Activated CD4-positive, alpha-beta T cell treated with anti-CD3 and anti-CD28 coated beads, Interleukin-2, amount 50 U/mL, for 24 hours (primary cell): ENCODE measurements around the gene LUZP1.

Experiments
- DNase-seq, 2 donors: peaks; one replicate each; pipeline ENCODE4 v3.0.0-alpha.2; 2020; ENCODE audit warnings: low read depth in 1 of 2, low spot score in 1 of 2

Gene LUZP1

DNA sequence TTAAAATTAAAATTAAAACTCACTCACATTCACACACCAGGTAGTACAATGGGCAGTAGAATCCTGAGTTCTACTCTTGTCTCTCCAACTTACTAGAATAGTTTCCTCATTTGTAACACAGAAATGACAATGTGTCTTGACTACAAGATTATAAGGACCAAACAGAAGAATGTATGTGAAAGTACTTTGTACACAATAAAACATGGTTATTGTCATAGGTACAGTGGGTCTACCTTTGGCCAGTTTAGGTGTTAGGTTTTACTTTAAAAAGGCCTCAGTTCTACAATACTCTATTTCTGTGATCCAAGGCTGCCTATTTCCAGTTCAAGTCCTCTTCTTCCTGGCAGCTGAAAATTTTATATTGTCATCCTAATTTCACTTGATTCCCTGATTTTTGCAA is 50.2 kb downstream of the LUZP1 start:
- no peak for DNase-seq

DNA sequence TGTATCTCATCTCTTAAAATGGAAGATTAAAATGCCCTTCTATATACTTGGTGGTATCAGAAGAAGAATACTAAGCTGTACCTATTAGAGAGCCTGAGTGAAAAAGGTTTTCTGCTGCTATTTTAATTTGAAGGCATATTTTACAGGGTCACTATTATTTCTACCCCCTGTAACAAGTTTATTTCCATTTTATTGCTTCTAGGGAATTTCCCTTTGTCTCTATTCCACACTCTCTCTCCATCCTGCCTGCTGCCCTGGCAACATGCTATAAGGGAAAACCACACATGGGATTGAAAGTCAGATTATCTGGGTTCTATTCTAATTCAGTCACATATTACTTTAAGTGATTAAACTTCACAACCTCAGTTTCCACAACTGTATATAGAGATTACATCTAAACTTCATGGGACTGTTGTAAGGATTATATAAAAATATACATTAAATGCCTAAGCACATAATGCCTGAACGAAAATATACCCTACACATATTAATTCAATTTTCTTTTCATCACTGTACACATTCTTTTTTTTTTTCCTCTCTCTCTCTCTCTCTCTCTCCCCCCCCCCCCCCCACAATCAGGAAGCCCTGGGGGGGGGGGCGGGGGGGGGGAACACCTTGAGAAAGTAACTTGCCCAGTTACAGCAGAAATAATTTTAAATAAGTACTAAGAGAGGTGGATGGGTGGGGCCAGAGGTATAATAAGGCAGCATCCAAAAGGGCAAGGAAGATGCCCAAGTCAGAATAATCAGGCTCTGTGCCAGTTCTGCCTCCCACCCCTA is 51.5 kb downstream of the LUZP1 start:
- no peak for DNase-seq

DNA sequence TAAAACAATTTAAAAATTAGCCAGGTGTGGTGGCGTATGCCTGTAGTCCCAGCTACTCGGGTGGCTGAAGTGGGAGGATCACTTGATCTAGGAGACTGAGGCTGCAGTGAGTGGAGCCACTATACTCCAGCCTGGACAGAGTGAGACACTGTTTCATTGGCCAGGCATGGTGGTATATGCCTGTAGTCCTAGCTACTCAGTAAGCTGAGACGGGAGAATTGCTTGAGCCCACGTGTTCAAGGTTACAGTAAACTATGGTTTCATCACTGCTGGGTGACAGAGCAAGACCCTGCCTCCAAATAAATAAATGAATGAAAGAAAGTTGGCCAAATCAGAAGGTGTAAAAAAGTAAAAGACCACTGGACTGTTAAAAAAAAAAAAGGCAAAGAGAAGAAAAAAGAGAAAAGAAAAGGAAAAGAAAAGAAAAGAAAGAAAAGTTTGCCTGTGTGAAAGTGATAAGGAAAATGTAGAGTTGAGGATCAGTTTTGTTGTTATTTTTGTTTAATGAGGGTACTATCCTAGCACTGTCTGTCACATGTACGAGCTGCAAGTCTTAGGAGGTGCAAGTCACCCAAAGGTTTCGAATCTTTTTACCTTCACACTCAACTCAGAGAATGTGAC is 52.3 kb downstream of the LUZP1 start:
- no peak for DNase-seq

DNA sequence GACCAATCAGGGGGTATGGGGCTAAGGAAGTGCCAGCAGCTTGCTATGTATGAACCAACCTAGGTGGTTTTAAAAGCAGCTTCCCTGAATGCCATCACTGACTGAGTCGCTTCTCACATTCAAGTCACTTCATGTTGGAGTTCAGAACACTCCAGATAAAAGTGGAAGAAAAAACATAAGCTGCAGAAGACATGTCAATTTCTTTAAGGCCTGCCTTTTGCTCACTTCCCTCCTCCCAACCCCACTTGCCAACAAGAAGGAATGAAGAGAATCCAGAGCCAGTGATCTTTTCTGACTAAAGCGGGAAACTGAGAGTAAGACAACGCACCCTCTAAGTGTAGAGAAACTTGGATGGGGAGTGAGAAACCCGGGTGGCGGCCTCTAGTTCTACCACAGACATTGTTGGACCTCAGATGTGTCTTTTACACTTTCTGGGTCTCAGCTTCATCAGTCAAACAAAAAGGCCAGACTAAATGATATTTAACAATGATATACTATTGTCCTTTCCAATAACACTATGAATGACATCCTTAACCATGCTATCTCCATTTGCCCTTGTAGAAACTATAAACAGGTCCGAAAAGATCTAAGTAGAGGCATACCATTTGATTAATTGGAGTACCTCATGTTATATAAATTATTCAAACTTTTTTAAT is 54.1 kb downstream of the LUZP1 start:
- no peak for DNase-seq

DNA sequence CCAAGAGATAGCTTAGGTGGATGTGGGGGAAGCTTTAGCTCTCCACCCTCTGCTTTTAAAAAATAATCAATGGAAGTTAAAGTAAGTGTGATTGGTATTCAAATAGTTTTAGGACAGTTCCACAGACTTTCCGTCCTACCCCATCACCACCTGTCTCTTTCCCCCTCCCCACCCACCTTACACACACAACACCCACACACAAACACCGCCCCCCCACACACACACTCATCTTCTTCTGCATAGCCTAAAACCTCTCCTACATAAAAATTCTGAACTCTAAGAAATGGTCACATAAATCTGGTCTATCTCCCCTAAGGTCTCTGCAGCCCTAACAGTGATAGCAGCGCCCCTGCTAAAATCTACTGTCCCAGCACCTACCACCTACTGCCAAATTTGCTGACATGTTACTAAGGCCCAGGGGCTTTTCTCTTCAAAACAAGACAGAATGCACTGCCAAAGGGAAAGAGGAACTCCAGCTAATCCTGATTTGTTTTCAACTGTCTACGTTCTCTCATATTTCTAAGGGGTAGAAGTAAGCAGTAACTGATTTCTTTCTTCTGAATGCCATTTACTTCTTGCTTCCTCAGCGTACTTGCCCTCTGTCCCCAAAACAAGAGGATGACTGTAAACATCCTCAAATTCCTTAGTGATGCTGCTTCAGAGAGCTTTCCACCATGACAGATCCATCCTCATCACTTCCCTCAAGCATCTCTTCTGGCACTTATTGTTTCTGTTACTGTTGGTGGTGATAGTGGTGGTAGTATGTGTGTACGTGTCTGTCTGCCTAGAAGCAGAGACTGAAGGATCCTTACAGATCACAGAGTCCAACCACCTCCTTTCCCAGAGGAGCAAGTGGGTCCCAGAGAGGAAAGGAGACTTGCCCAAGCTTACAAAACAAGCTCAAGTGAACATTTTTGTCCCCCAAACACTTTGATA is 56.8 kb downstream of the LUZP1 start:
- no peak for DNase-seq

DNA sequence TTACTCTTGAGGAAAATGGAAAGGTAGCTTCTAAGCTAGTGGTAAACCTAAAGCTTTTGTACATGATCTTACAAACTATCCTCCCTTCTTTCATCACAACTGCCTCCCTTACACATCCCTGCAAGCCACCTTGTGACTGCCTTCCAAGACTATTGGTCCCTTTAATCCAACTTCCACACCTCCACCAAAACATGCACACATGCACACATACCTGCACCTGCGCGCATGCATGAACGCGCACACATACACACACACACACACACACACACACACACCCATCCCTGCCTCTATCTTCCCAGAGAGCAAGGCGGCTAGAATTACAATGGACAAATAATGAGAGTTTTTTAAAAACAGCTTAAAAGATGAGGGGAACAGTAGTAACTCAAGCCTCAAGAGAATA is 58.3 kb downstream of the LUZP1 start:
- no peak for DNase-seq

DNA sequence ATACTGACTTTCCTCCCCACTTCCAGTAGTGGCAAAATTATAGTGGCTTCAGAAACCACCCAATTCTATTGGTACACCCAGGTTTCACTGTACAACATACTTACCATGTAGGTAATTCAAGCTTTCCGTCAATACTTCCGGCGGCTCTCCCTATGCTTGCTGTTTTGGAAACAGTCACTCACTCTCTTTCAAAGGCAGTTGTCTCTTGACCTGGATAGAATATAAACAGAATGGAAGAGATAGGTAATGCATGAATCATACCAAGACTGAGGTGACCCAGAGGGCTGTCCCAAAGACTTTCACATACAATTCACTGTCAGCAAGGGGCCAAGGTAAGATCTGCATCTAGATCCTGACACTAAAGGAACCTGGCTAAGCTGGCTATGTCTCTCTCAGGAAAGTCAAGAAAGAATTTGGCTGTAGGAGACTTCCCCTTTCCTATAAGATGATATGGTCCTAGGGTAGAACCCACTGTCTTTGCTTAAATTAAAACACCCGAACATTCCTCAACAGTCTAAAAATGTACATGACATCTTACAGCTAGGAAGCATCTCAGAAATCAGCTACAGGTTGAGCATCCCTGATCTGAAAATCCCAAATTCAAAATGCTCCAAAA is 59.6 kb downstream of the LUZP1 start:
- peak in 1 of 2 donors; percentile 10 for DNase-seq

DNA sequence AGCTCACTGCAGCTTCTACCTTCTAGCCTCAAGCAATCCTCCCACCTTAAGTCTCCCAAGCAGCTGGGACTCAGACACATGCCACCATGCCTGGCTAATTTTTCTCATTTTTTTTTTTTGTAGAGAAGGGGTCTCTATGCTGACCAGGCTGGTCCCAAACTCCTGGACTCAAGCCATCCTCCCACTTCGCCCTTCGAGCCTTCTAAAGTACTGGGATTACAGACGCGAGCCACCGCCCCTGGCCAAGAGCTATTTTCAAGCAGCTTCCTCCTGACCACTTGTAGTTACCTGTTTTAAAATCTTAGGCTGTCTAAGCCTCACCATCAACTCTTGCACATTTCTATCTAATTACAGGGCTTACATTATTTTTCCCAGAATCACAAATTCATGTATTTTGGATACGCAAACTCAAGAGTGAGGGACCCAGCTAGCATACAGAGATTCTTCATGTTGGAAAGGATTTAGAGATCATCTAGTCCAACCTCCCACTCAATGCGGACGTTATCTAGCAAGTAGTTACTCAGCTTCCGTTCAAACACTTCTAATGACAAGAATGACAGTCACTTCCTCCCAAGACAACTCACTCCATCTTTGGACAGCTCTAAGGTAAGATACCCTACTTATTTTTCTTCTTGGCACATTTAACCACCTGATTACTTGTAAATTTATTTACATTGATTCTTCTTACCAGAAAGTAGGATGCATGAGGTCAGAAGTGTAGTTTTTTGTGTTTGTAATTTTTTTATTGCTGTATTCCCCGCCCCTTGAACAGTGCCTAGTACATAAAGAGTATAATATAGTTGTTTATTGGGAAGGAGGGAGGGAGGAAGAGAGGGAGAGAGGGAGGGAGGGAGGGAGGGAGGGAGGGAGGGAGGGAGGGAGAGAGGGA is 65.4 kb downstream of the LUZP1 start:
- peak in 1 of 2 donors; percentile 43 for DNase-seq

DNA sequence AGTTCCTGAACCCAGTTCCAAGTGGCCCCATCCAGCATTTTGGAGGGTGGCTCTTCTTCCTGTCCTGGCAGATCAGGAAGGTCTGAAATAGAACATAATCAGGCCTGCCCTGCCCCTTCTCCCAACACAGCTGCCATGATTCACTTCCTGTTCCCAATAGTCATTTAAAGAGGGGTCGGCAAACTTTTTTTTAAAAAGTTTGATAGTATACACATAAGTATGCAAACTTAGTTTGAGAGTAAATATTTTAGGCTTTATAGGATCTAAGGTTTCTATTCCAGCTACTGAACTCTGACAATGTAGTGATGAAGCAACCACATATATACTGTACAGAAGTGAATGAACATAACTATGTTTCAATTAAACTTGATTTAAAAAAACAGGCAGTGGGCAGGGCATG is 66.4 kb downstream of the LUZP1 start:
- no peak for DNase-seq

DNA sequence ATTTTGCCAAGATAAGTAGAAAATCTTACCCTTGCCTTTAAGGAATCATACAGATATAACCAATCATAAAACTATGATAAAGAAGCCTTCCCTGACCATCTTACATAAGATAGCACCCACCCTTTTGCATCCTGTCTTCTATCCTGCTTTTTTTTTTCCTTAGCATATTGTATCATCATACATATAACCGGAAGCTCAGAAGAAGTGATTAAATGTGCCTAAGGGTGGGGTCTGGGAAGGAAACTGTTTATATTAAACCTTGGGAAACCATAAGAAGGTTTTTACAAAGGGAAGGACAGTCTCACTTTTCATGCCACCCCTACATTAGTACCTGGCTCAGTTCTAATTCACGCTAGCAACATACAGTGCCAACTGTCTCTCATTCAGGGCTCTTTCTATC is 66.8 kb downstream of the LUZP1 start:
- no peak for DNase-seq

DNA sequence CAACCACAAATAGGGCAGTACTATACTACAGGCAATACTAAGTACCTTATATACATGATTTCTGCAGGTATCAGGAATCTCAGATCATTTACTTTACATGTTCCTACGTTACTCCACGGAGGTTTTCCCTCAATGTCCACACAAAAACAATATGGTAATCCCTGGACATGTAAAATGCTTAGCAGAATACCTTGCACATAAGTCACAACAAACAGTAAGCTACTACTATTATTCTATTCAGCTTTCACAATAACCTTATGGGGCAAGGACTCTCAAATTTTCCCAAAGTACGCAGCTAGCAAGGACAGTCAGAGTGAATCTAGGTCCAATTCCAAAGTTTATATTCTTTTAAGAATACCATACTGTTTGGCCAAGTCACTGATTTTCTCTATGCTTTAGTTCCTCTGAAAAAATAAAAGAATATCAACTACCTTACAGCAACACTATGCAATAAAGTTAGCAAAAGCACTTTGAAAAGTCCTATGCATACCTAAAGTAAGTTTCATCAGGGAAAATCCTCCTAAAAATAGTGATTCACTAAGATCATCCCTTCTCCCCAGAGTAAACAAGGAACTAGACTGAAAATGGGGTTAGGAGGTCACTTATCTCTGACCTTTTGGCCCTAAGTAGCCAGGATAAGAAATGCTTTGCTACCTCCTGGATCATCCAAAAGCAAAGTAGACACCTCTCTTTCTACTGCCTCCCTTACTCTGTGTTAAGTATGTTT is 67.4 kb downstream of the LUZP1 start:
- no peak for DNase-seq

DNA sequence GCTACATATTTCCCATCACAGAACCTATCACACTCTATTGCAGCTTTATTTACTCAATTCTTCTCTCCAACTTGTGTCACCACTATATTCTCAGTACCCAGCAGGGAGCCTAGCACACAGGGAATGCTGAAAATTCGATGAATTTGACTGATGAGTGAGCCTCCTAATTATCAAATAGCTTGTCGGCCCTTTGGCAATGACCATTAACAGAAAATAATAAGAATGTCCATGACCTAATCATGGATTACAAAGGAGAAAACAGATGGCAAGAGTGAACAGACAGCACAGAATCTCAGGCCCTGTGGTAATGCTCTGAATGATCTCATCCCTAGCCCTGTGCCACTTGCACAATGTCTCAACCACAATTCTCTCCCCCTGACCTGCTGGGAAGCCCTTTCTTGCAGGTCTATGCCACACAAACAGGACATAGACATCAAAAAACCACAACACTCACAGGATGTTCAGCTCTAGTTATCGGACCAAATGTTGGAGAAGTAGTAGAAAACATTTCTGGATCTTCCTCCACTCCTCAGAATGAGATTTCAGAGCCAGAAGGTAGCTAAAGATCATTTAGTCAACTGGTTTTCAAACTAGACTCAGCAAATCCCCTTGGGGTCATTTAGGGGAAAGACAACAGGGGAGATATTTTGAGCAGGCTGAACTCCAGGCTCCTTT is 68.4 kb downstream of the LUZP1 start:
- no peak for DNase-seq

DNA sequence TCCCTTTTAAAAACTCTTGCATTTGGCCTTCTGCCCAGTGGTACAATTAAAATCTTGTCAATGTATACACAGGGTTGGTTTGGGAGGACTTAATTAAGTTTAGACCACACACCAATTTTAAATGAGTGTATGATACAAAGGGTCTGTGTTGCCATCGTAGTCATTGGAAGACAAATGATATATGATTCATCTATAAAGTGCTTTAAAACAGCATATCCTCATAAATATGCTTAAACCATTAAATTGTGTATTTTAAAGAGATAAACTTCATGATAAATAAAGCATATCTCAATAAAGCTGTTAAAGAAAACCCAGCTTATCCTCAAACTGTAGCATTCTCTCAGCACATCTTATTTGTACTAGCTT is 69.5 kb downstream of the LUZP1 start:
- no peak for DNase-seq

DNA sequence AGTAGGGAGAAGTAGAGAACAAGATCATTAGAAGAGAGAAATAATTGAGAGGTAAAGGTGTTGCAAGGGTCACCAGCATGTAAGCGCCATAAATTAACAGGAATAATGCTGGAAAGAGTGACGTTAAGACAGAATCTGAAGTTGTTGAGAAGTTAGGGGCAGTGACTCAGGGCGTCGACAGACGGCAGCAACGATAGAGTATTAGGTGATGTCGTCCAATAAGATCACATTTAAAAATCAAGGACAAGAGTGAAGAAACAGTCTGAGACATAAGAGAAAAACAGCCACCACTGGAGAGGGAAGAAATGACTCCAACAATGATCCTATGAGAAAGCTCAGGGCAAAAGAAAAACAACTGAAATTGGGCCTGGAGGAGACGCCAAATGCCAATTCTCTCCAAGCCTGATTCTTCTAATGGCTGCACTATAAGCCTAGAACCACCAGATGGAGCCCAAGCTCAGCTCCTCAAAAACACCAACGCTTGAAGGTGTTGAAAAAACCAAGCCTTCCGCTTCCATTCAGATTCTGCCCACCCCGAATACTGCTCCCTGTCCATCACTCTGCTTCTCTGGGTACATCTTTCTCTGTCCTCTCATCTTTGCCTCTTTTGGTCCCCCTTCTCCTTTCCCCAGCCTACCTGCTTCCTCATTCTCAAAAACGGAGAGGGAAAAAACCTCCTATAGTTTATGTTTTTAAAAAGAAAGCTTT is 70.0 kb downstream of the LUZP1 start:
- DNase-seq = peak; percentile 33 to 59

DNA sequence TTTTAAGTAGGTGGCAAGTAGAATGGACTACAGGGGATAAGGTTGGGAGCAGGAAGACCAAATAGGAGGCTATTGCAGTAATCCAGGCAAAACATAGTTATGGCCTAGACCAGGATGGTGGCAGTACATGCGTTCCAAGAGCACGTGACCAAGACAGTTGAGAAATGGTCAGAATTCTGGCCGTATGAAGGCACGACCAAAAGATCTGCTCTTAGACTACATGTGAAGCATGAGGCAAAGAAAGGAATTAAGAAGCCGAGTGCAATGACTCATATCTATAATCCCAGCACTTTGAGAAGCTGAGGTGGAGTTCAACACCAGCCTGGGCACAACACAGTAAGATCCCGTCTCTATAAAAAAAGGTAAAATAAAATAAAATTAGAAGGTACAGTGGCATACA is 71.3 kb downstream of the LUZP1 start:
- DNase-seq = no peak

DNA sequence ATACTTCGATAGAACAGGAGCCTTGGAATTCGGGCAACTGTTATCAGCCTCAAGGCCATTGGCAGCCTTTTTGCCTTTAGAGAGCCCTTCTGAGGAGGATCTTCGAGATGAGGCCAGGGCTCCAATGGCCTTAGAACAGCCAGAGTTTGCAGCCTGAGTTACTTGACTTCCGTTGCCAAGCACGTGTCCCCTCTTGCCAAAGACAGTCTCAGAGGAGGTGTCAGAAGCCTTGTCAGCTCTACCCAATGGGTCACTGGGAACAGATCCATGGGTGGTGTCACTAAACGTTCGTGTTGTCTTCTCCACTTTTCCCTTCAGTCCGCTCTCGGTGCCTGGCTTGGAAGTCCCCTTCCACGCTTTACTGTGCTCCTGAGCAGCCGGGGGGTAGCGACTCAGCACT is 76.2 kb downstream of the LUZP1 start:
- DNase-seq = no peak

DNA sequence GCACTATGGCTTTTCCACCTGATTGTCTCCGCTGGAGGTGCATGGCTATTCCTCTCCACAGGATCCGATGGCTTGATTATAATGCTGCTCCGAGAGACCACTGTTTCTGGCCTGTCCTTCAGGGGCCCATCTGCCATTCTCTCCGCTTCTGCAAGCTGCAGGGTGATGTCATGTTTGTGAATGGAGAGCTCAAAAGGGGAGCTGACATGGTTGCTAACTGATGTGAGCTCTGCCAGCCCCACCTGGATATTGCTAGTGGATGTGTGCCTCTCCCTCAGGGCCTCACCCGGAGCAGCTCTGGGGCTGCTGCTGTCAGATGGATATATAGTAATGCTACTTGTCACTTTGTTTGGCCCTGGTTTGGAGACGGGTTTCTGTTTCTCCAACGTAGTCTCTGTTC is 77.1 kb downstream of the LUZP1 start:
- no peak for DNase-seq

DNA sequence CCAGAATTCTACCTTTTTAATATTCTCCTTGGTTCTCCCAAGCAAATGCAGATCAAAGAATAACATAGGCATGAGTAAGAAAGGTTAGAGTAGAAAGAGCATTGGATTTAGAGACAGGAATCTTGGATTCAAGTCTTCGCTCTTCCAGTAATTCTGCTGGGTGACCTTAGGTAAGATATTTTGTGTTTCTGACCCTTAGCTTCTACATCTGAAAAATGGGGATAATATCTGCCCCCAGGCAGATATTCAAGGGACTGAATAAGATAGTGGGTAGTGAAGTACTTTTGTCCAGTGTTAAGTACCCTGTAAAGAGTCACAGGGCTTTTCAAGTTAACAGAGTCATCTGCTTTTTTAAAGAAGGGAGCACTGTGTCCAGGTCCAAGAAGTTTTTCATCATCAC is 78.6 kb downstream of the LUZP1 start:
- no peak for DNase-seq
